ENCODE results near the gene SLC13A4. TPM values are rescaled to one million over a fixed set of nuclear protein-coding genes. Genes with fewer than 3 reads are reported as not detected.

Gene SLC13A4
- total and polyA plus RNA-seq, 7 donors: 0.01 to 0.08 (median 0.03) TPM; not detected in 4

DNA sequence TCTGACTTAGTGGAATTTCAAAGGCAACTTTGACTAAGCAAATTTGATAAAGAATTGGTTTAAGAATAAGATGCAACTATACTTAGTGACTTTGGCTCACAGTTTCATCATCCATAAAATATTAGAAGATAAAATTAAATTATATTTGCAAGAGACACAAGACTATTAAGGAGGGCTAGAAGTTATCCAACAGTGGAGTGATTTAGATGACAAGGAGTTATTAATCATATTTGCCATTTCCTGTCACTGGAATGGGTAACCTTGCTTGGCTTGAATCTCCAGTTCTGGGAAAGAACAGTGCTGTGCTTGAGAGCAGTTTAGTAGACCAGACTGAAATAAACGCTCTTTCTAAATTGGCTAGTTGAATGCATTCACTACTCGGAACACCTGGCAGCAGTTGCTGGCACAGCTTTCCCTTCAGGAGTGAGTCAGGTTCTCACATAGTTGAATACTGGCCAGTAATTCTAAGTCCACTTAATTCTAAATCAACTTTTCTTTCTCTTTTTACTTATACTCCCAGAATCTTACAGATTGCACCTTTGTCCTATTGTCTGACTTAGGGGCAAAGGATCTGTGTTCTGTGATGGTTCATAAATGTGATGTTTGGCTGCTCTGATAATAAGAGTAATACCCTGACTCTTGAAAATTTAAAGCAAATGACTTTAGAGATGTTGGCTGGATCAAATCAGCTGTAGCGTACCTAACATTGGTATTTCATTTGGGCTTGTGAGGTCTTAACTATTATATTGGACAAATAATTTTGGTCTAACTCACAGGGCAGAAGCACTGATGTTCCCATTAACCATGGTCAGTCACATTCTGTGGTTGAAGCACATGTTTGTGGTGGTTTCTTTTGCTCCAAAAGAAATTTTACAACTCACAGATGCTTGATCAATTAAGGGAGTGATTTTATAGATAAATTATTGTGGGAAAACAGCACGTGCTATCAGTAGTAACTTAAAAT, 49.1 kb downstream of the SLC13A4 start:
- TF ChIP-seq, protein P1, sequence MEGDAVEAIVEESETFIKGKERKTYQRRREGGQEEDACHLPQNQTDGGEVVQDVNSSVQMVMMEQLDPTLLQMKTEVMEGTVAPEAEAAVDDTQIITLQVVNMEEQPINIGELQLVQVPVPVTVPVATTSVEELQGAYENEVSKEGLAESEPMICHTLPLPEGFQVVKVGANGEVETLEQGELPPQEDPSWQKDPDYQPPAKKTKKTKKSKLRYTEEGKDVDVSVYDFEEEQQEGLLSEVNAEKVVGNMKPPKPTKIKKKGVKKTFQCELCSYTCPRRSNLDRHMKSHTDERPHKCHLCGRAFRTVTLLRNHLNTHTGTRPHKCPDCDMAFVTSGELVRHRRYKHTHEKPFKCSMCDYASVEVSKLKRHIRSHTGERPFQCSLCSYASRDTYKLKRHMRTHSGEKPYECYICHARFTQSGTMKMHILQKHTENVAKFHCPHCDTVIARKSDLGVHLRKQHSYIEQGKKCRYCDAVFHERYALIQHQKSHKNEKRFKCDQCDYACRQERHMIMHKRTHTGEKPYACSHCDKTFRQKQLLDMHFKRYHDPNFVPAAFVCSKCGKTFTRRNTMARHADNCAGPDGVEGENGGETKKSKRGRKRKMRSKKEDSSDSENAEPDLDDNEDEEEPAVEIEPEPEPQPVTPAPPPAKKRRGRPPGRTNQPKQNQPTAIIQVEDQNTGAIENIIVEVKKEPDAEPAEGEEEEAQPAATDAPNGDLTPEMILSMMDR (IDR thresholded peaks at IDR 0.05): no peak
- ATAC-seq (peak; percentile 77 to 89 (median 88)), DNase-seq (peak; percentile 72 to 79)
- no peak overlapping the region for H3K4me3 ChIP-seq
- H3K27me3 ChIP-seq (ENCODE audit: insufficient read depth in 3 of 3, low read length in 2 of 3): no peaks in the 10 kb centered on the region
- WGBS, 3 donors: 41 to 55% (median 47%) methylated on average over 4 of the region's 4 CpGs
- H3K9me3 ChIP-seq: no peaks in the 10 kb centered on the region
- peaks cover 0 to 28% of the 10 kb centered on the region in 2 donors for H3K36me3 ChIP-seq (ENCODE audit: insufficient read depth in 1 of 2, low read depth in 1 of 2)
- H3K27ac ChIP-seq: peak overlapping the region; percentile 56
- intact Hi-C loops (cut with DNase I): no loop called here
- peaks cover 46% of the 10 kb centered on the region for H3K4me1 ChIP-seq

DNA sequence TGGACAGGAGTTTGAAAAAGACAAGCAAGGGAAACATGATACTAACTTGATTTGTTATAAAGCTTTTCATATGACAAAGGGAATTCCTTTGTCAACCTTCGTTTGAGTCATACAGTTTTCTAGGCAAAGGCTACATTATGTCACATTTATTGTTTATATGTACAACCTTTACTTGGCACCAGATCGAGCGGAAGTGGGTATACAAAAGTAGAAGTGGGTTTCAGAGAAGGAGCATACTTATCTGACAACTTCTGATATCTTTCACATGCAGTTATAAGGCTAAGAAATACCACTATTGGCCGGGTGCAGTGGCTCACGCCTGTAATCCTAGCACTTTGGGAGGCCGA, 54.7 kb downstream of the SLC13A4 start:
- peaks cover 77% of the 10 kb centered on the region for H3K4me1 ChIP-seq
- intact Hi-C loops (cut with DNase I): loop anchor here (5.0 kb wide), 3 partner anchors 34 to 334 kb away; no protein-coding TSS in a partner anchor
- DNase-seq (no peak), ATAC-seq (no peak)
- 74 to 80% (median 75%) methylated on average over 6 of the region's 6 CpGs for WGBS, 3 donors
- H3K27ac ChIP-seq: peak overlapping the region; percentile 59
- H3K36me3 ChIP-seq (ENCODE audit: insufficient read depth in 1 of 2, low read depth in 1 of 2): peaks cover 0 to 33% of the 10 kb centered on the region in 2 donors
- no peak overlapping the region for H3K4me3 ChIP-seq
- no peaks in the 10 kb centered on the region for H3K9me3 ChIP-seq
- TF ChIP-seq, protein P1 (IDR thresholded peaks at IDR 0.05): no peak
- no peaks in the 10 kb centered on the region for H3K27me3 ChIP-seq (ENCODE audit: insufficient read depth in 3 of 3, low read length in 2 of 3)

DNA sequence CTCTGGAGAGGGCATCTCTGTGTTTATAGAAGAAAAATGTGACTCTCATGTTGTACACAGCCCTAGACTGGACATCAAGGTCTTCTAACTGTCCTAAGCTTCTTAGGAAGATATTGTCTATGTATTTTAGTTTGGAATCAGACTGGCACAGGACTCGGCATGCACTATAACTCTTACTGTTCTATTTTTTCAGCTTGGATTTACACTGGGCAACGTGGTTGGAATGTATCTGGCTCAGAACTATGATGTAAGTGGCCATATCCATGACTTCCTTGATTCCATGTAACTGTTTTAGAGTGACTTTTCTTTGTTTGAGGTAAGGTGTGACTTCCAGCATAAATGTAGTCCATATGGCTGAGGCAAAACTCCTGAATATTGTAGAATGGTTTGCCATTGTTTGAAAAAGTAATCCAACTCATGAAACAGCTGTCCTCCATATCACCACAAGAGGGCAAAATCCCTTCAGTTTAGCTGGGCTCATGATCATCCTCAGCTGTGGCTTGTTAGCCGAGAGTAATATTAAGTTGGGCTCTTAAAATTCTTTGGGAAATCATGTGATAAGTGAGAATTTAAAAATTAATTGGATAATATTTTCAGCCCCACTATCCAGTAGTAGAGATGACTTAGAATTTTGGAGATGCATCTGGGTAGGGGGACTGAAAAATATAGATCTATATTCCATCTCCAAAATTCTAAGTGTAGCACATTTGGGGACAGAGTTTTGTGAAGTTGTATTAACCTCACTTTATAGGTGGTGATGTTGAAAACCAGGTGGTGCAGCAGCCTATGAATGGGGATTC, 55.2 kb downstream of the SLC13A4 start:
- intact Hi-C loops (cut with DNase I): loop anchor here (5.0 kb wide), 3 partner anchors 35 to 335 kb away; no protein-coding TSS in a partner anchor
- peak; percentile 68 to 78 (median 72) for ATAC-seq
- TF ChIP-seq, protein P1 (IDR thresholded peaks at IDR 0.05): peak; percentile 78
- H3K36me3 ChIP-seq (ENCODE audit: insufficient read depth in 1 of 2, low read depth in 1 of 2): peaks cover 0 to 27% of the 10 kb centered on the region in 2 donors
- DNase-seq: no peak
- H3K9me3 ChIP-seq: no peaks in the 10 kb centered on the region
- 16 to 34% (median 17%) methylated on average over 3 of the region's 3 CpGs for WGBS, 3 donors
- peaks cover 77% of the 10 kb centered on the region for H3K4me1 ChIP-seq
- H3K27me3 ChIP-seq (ENCODE audit: insufficient read depth in 3 of 3, low read length in 2 of 3): no peaks in the 10 kb centered on the region
- H3K4me3 ChIP-seq: no peak overlapping the region
- H3K27ac ChIP-seq: peak overlapping the region; percentile 59

DNA sequence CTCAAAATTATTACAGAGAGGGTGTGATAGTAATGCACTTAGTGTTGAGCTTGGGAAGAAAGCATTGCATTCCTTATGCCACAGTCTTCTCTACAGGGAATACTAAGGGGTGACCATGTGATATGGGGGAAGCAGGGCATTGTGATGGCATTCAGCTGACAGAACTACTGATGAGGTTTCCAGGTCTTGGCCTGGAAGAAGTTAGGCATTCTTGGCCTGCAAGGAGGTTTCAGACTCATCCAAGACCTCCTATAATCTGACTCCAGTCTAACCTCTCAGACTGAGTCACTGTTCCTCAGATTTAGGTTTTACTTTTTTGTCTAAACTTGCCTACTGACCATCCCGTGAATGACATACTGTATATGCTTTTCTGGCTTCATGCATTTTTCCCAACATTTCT, 57.8 kb downstream of the SLC13A4 start:
- H3K4me1 ChIP-seq: peaks cover 74% of the 10 kb centered on the region
- ATAC-seq (peak; percentile 49 to 61 (median 58)), DNase-seq (no peak)
- H3K27me3 ChIP-seq (ENCODE audit: insufficient read depth in 3 of 3, low read length in 2 of 3): no peaks in the 10 kb centered on the region
- TF ChIP-seq, protein P1 (IDR thresholded peaks at IDR 0.05): no peak
- H3K27ac ChIP-seq: peak overlapping the region; percentile 59
- no peaks in the 10 kb centered on the region for H3K9me3 ChIP-seq
- intact Hi-C loops (cut with DNase I): loop anchor here (5.0 kb wide), 3 partner anchors 37 to 337 kb away; no protein-coding TSS in a partner anchor
- 8 to 24% (median 12%) methylated on average over 1 of the region's 1 CpG for WGBS, 3 donors
- H3K36me3 ChIP-seq (ENCODE audit: insufficient read depth in 1 of 2, low read depth in 1 of 2): peaks cover 0 to 12% of the 10 kb centered on the region in 2 donors
- no peak overlapping the region for H3K4me3 ChIP-seq
